ENCODE measurements around the gene C10orf62. TPM values are rescaled to one million over a fixed set of nuclear protein-coding genes. Genes with fewer than 3 reads are reported as not detected.

The C10orf62 gene
- total and polyA plus RNA-seq, 2 of the 13 experiments (the other 11 are each of a cell fraction or from before 2014, with no cell fraction given), result 0.61 to 1.6 TPM

DNA sequence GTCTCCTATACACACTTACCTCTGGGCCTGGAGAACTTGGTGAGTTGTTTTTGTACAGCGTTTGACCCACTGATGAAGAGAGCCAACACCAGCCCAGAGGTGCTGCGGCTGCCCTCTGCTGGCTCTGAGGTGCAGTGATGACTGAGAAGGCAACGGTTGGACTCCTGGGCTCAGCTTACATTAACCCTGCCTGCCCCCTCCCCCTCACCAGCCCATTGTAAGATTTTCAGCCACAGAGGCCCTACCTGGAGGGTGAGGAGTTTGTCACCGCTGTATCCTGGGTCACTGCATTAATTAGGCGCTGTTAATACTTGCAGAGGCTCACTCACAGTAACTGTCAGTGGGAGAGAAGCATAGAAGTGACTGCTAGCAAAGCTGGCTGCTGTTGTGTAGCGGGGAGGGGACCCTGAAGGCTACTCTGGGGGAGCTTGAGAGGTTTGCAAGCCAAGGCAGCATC lies 35.9 kb upstream of the C10orf62 start (continued):
- TF ChIP-seq ZFX (CRISPR knock-in tag; IDR thresholded peaks at IDR 0.05; ENCODE audit: low read depth) (0 out of 2 replicates have a peak, but pooled peaks have one; percentile 20), SMC3 (IDR thresholded peaks at IDR 0.05; ENCODE audit: low read length) (peak; percentile 87), ZNF878 (CRISPR knock-in tag; IDR thresholded peaks at IDR 0.05) (no peak), STAG1 (CRISPR knock-in tag; IDR thresholded peaks at IDR 0.05) (peak; percentile 84), ZNF292 (CRISPR knock-in tag; IDR thresholded peaks at IDR 0.05; ENCODE audit: borderline replicate concordance, low read depth) (no peak), ZNF629 (CRISPR knock-in tag; conservative IDR thresholded peaks at IDR 0.05) (peak; percentile 81), HOXA3 (CRISPR knock-in tag; IDR thresholded peaks at IDR 0.05) (no peak), KAT8 (CRISPR knock-in tag; IDR thresholded peaks at IDR 0.05) (0 out of 2 replicates have a peak, but pooled peaks have one; percentile 24), FOXA1 (IDR thresholded peaks at IDR 0.05) (no peak), FOXA1 (CRISPR knock-in tag; IDR thresholded peaks at IDR 0.05) (no peak), EEA1 (CRISPR knock-in tag; IDR thresholded peaks at IDR 0.05; ENCODE audit: borderline replicate concordance) (no peak), ZNF598 (CRISPR knock-in tag; IDR thresholded peaks at IDR 0.05; ENCODE audit: borderline replicate concordance) (peak; percentile 21; the same call in 1 of the 2 replicates), NFIC (IDR thresholded peaks at IDR 0.05; ENCODE audit: low read length) (no peak), IRF2 (CRISPR knock-in tag; IDR thresholded peaks at IDR 0.05) (peak; percentile 38; the same call in 1 of the 2 replicates)
- TF ChIP-seq, protein P1, sequence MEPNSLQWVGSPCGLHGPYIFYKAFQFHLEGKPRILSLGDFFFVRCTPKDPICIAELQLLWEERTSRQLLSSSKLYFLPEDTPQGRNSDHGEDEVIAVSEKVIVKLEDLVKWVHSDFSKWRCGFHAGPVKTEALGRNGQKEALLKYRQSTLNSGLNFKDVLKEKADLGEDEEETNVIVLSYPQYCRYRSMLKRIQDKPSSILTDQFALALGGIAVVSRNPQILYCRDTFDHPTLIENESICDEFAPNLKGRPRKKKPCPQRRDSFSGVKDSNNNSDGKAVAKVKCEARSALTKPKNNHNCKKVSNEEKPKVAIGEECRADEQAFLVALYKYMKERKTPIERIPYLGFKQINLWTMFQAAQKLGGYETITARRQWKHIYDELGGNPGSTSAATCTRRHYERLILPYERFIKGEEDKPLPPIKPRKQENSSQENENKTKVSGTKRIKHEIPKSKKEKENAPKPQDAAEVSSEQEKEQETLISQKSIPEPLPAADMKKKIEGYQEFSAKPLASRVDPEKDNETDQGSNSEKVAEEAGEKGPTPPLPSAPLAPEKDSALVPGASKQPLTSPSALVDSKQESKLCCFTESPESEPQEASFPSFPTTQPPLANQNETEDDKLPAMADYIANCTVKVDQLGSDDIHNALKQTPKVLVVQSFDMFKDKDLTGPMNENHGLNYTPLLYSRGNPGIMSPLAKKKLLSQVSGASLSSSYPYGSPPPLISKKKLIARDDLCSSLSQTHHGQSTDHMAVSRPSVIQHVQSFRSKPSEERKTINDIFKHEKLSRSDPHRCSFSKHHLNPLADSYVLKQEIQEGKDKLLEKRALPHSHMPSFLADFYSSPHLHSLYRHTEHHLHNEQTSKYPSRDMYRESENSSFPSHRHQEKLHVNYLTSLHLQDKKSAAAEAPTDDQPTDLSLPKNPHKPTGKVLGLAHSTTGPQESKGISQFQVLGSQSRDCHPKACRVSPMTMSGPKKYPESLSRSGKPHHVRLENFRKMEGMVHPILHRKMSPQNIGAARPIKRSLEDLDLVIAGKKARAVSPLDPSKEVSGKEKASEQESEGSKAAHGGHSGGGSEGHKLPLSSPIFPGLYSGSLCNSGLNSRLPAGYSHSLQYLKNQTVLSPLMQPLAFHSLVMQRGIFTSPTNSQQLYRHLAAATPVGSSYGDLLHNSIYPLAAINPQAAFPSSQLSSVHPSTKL (CRISPR knock-in tag; IDR thresholded peaks at IDR 0.05), result peak; percentile 36; the same call in 1 of the 2 replicates
- TF ChIP-seq, protein P2, sequence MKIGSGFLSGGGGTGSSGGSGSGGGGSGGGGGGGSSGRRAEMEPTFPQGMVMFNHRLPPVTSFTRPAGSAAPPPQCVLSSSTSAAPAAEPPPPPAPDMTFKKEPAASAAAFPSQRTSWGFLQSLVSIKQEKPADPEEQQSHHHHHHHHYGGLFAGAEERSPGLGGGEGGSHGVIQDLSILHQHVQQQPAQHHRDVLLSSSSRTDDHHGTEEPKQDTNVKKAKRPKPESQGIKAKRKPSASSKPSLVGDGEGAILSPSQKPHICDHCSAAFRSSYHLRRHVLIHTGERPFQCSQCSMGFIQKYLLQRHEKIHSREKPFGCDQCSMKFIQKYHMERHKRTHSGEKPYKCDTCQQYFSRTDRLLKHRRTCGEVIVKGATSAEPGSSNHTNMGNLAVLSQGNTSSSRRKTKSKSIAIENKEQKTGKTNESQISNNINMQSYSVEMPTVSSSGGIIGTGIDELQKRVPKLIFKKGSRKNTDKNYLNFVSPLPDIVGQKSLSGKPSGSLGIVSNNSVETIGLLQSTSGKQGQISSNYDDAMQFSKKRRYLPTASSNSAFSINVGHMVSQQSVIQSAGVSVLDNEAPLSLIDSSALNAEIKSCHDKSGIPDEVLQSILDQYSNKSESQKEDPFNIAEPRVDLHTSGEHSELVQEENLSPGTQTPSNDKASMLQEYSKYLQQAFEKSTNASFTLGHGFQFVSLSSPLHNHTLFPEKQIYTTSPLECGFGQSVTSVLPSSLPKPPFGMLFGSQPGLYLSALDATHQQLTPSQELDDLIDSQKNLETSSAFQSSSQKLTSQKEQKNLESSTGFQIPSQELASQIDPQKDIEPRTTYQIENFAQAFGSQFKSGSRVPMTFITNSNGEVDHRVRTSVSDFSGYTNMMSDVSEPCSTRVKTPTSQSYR (CRISPR knock-in tag; IDR thresholded peaks at IDR 0.05; ENCODE audit: borderline replicate concordance), result peak; percentile 73; the same call in 1 of the 2 replicates
- TF ChIP-seq, protein P3, sequence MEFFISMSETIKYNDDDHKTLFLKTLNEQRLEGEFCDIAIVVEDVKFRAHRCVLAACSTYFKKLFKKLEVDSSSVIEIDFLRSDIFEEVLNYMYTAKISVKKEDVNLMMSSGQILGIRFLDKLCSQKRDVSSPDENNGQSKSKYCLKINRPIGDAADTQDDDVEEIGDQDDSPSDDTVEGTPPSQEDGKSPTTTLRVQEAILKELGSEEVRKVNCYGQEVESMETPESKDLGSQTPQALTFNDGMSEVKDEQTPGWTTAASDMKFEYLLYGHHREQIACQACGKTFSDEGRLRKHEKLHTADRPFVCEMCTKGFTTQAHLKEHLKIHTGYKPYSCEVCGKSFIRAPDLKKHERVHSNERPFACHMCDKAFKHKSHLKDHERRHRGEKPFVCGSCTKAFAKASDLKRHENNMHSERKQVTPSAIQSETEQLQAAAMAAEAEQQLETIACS (CRISPR knock-in tag; IDR thresholded peaks at IDR 0.05), result no peak
- TF ChIP-seq, protein P4, sequence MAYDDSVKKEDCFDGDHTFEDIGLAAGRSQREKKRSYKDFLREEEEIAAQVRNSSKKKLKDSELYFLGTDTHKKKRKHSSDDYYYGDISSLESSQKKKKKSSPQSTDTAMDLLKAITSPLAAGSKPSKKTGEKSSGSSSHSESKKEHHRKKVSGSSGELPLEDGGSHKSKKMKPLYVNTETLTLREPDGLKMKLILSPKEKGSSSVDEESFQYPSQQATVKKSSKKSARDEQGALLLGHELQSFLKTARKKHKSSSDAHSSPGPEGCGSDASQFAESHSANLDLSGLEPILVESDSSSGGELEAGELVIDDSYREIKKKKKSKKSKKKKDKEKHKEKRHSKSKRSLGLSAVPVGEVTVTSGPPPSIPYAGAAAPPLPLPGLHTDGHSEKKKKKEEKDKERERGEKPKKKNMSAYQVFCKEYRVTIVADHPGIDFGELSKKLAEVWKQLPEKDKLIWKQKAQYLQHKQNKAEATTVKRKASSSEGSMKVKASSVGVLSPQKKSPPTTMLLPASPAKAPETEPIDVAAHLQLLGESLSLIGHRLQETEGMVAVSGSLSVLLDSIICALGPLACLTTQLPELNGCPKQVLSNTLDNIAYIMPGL (CRISPR knock-in tag; IDR thresholded peaks at IDR 0.05; ENCODE audit: borderline replicate concordance in 1 of 2, low read depth in 1 of 2), result 0 out of 4 replicates have a peak, but pooled peaks of 1 of the 2 experiments have one; percentile 49
